Neural cell (in vitro differentiated cells): ENCODE measurements around the gene LRRC10B. TPM values are rescaled to one million over a fixed set of nuclear protein-coding genes. Genes with fewer than 3 reads are reported as not detected.

Experiments
- H2AFZ ChIP-seq: fragments of 200-600, 300-800 bp; sonication (generic), shearing (Covaris generic); 2 replicates; pipeline ENCODE4 v1.6.0; 2014; ENCODE audit warnings: low read depth, mild to moderate bottlenecking, antibody characterized with exemption, low read length, moderate library complexity
- H3F3A ChIP-seq: fragments of 200-600 bp; shearing (Covaris generic); 2 replicates; pipeline ENCODE4 v1.6.1; 2016; ENCODE audit warnings: mild to moderate bottlenecking, moderate library complexity, mixed read lengths, antibody characterized with exemption, low read length; ENCODE audit not compliant: insufficient read depth, poor library complexity, severe bottlenecking
- H3K27ac ChIP-seq: fragments of 200-600, 300-800 bp; sonication (generic), shearing (Covaris generic); 2 replicates; pipeline ENCODE4 v1.5.1; 2014; ENCODE audit warnings: mild to moderate bottlenecking, low read length, moderate library complexity
- H3K27me3 ChIP-seq: fragments of 300-800, 200-600 bp; sonication (generic), shearing (Covaris generic); 2 replicates; pipeline ENCODE4 v1.6.0; 2014; ENCODE audit warnings: mild to moderate bottlenecking, low read depth, low read length, moderate library complexity; ENCODE audit not compliant: insufficient read depth
- H3K36me3 ChIP-seq: fragments of 300-800, 200-600 bp; sonication (generic), shearing (Covaris generic); 2 replicates; pipeline ENCODE4 v1.5.1; 2014; ENCODE audit warnings: mild to moderate bottlenecking, antibody characterized with exemption, low read length, moderate library complexity; ENCODE audit not compliant: insufficient read depth
- H3K4me2 ChIP-seq: fragments of 300-800, 200-600 bp; sonication (generic), shearing (Covaris generic); 2 replicates; pipeline ENCODE4 v1.6.0; 2014; ENCODE audit warnings: mild to moderate bottlenecking, low read length
- H3K4me3 ChIP-seq: fragments of 300-800, 200-600 bp; sonication (generic), shearing (Covaris generic); 2 replicates; pipeline ENCODE4 v1.5.1; 2014; ENCODE audit warnings: mild to moderate bottlenecking, low read length, moderate library complexity
- H3K79me2 ChIP-seq: fragments of 200-600 bp; shearing (Covaris generic); replicated peaks from 2 replicates; pipeline ENCODE4 v1.6.0; 2014; ENCODE audit warnings: mild to moderate bottlenecking, low read length, moderate library complexity; ENCODE audit not compliant: insufficient read depth
- H3K9ac ChIP-seq: fragments of 300-800, 200-600 bp; sonication (generic), shearing (Covaris generic); 2 replicates; pipeline ENCODE4 v1.6.1; 2016; ENCODE audit warnings: mild to moderate bottlenecking, low read length, mixed read lengths
- H3K9me2 ChIP-seq: fragments of 200-600 bp; shearing (Covaris generic); 2 replicates; pipeline ENCODE4 v1.6.1; 2016; ENCODE audit warnings: mild to moderate bottlenecking, low read length, mixed read lengths; ENCODE audit not compliant: insufficient read depth
- H3K9me3 ChIP-seq: fragments of 200-600, 300-800 bp; sonication (generic), shearing (Covaris generic); 2 replicates; pipeline ENCODE4 v1.6.1; 2016; ENCODE audit warnings: mild to moderate bottlenecking, mixed run types, low read length, moderate library complexity, mixed read lengths
- H4K20me1 ChIP-seq: fragments of 200-600 bp; shearing (Covaris generic); 2 replicates; pipeline ENCODE4 v1.6.1; 2016; ENCODE audit warnings: mild to moderate bottlenecking, mixed run types; ENCODE audit not compliant: insufficient read depth
- CTCF ChIP-seq: fragments of 450-650 bp; IDR thresholded peaks from 2 replicates; pipeline ENCODE4 v1.5.1; 2014; ENCODE audit warnings: antibody characterized with exemption, mild to moderate bottlenecking, moderate library complexity; ENCODE audit not compliant: poor library complexity, severe bottlenecking
- EP300 ChIP-seq: fragments of 450-650 bp; conservative IDR thresholded peaks from 2 replicates; pipeline ENCODE4 v1.6.1; 2014; ENCODE audit warnings: antibody characterized with exemption, mild to moderate bottlenecking, moderate library complexity; ENCODE audit not compliant: poor library complexity, severe bottlenecking
- EZH2 ChIP-seq: fragments of 200-600, 300-800 bp; shearing (Covaris generic), sonication (generic); IDR thresholded peaks from 2 replicates; pipeline ENCODE4 v1.6.1; 2014; ENCODE audit warnings: antibody characterized with exemption, low read length, borderline replicate concordance, mild to moderate bottlenecking; ENCODE audit not compliant: insufficient read depth, poor library complexity, severe bottlenecking
- MXI1 ChIP-seq: fragments of 450-650 bp; conservative IDR thresholded peaks from 2 replicates; pipeline ENCODE4 v1.6.1; 2014; ENCODE audit warnings: antibody characterized with exemption, mild to moderate bottlenecking; ENCODE audit not compliant: poor library complexity, severe bottlenecking
- POLR2AphosphoS5 ChIP-seq: IDR thresholded peaks from 2 replicates; pipeline ENCODE4 v1.6.1; 2012
- RAD21 ChIP-seq: fragments of 450-650 bp; conservative IDR thresholded peaks from 2 replicates; pipeline ENCODE4 v1.6.1; 2014; ENCODE audit warnings: antibody characterized with exemption, mild to moderate bottlenecking, moderate library complexity
- REST ChIP-seq: IDR thresholded peaks from 2 replicates; pipeline ENCODE4 v1.6.1; 2012; ENCODE audit warnings: borderline replicate concordance
- SMC3 ChIP-seq: fragments of 450-650 bp; conservative IDR thresholded peaks from 2 replicates; pipeline ENCODE4 v1.6.1; 2014; ENCODE audit warnings: antibody characterized with exemption, mild to moderate bottlenecking, moderate library complexity; ENCODE audit not compliant: poor library complexity
- TAF1 ChIP-seq: IDR thresholded peaks from 2 replicates; pipeline ENCODE4 v1.6.1; 2012; ENCODE audit warnings: low read depth
- polyA plus RNA-seq: library from polyadenylated mRNA; depleted of rRNA; stranded (reverse); fragments of >200 nt; gene quantifications from 2 replicates; pipeline ENCODE4 v1.2.3, GENCODE V29; 2014

Gene LRRC10B
- polyA plus RNA-seq, 1 donor from 2014 or later = 12.4 TPM

- no peak overlapping the region for H3K4me3 ChIP-seq
- H3K27me3 ChIP-seq = no peaks in the 10 kb centered on the region
- TF ChIP-seq EZH2 (no peak), REST (no peak), EP300 (no peak), RAD21 (no peak), CTCF (no peak), TAF1 (no peak), POLR2AphosphoS5 (no peak), MXI1 (no peak), SMC3 (no peak)
- no peaks in the 10 kb centered on the region for H3F3A ChIP-seq
- no peak overlapping the region for H3K9ac ChIP-seq
- no peaks in the 10 kb centered on the region for H4K20me1 ChIP-seq
- H3K9me2 ChIP-seq = no peaks in the 10 kb centered on the region
- H3K4me2 ChIP-seq = no peak overlapping the region
- H3K9me3 ChIP-seq = no peaks in the 10 kb centered on the region
- no peaks in the 10 kb centered on the region for H3K36me3 ChIP-seq
- H3K79me2 ChIP-seq = no peaks in the 10 kb centered on the region
- no peak overlapping the region for H3K27ac ChIP-seq
- no peak overlapping the region for H2AFZ ChIP-seq
These were observed 10.7 kb upstream of the LRRC10B start for GRCh38 chr11:61497876-61498275.

- Histone ChIP-seq H4K20me1 (no peaks in the 10 kb centered on the region), H3K9me3 (no peaks in the 10 kb centered on the region), H3K9ac (peak overlapping the region; percentile 3), H3K79me2 (no peaks in the 10 kb centered on the region), H3K27me3 (no peaks in the 10 kb centered on the region), H3K4me3 (no peak overlapping the region), H3K27ac (no peak overlapping the region), H3K4me2 (no peak overlapping the region), H2AFZ (no peak overlapping the region), H3K9me2 (no peaks in the 10 kb centered on the region), H3F3A (no peaks in the 10 kb centered on the region), H3K36me3 (no peaks in the 10 kb centered on the region)
- TF ChIP-seq EZH2 (no peak), SMC3 (no peak), CTCF (no peak), REST (no peak), RAD21 (no peak), POLR2AphosphoS5 (no peak), TAF1 (no peak), MXI1 (no peak), EP300 (no peak)
These were observed 9.7 kb upstream of the LRRC10B start for GRCh38 chr11:61498767-61499341.
